22Rv1 (cell line): ENCODE measurements around the gene FBXW5.

ENCODE experiments used
- CTCF ChIP-seq: fragments of 450-650 bp; IDR thresholded peaks from 2 replicates; pipeline ENCODE4 v1.5.1; 2017; ENCODE audit warnings: mild to moderate bottlenecking
- ZFX ChIP-seq: fragments of 450-650 bp; IDR thresholded peaks from 2 replicates; pipeline ENCODE4 v1.6.1; 2017; ENCODE audit warnings: antibody characterized with exemption, borderline replicate concordance

GRCh38 chr9:136954270-136955083, 9.9 kb upstream of the FBXW5 start:
- TF ChIP-seq CTCF = no peak
- no peak for TF ChIP-seq ZFX
